Astrocyte (in vitro differentiated cells and primary cell): ENCODE results near the gene HS2ST1.

Source experiments
- CTCF ChIP-seq: IDR thresholded peaks from 2 replicates; pipeline ENCODE4 v1.5.1; 2011; ENCODE audit warnings: low read depth, mild to moderate bottlenecking, inconsistent platforms, low read length, moderate library complexity; ENCODE audit not compliant: insufficient read depth
- EZH2 ChIP-seq: IDR thresholded peaks from 2 replicates; pipeline ENCODE4 v1.6.1; 2012; ENCODE audit warnings: mild to moderate bottlenecking, low read length, inconsistent platforms; ENCODE audit not compliant: insufficient read depth

- TF ChIP-seq CTCF (no peak), EZH2 (no peak)
Observed at GRCh38 chr1:86938450-86938849, 24.0 kb downstream of the HS2ST1 start.
